Right lobe of liver (tissue), 6 donors: ENCODE data around the gene SEBOX. TPM values are rescaled to one million over a fixed set of nuclear protein-coding genes. Genes with fewer than 3 reads are reported as not detected.

Experiments
- ATAC-seq, 4 donors: fragments of 200-7000 bp; cut with Tn5 transposase; one replicate each; pipeline ENCODE4 v1.9.1; 2020; ENCODE audit warnings: mild to moderate bottlenecking in 4 of 4, moderate library complexity in 4 of 4
- DNase-seq, 3 donors: peaks; one replicate each; pipeline ENCODE4 v3.0.0-alpha.2; 2020
- H3K27ac ChIP-seq, 3 donors: fragments of 200-600 bp; one replicate each; pipeline ENCODE4 v1.8.0; 2022
- H3K27me3 ChIP-seq, 2 donors: fragments of 200-600 bp; one replicate each; pipeline ENCODE4 v1.8.0; 2022
- H3K36me3 ChIP-seq, 4 donors: fragments of 200-600 bp; sonication (generic) in 1 of 4; one replicate each; pipeline versions ENCODE4 v1.5.1 to v1.8.0; 2017 to 2022; ENCODE audit warnings: control low read depth in 1 of 4
- H3K4me1 ChIP-seq, 4 donors: fragments of 200-600 bp; sonication (generic) in 1 of 4; one replicate each; pipeline versions ENCODE4 v1.5.1 to v1.8.0; 2017 to 2022; ENCODE audit warnings: control low read depth in 1 of 4
- H3K4me3 ChIP-seq, 3 donors: fragments of 200-600 bp; one replicate each; pipeline ENCODE4 v1.8.0; 2022
- H3K9me3 ChIP-seq, 4 donors: fragments of 200-600 bp; sonication (generic) in 1 of 4; one replicate each; pipeline versions ENCODE4 v1.5.1 to v1.8.0; 2017 to 2022; ENCODE audit warnings: control low read depth in 1 of 4
- POLR2A ChIP-seq: fragments of 450-650 bp; IDR thresholded peaks from one replicate; pipeline ENCODE4 v1.6.1; 2017; ENCODE audit warnings: antibody characterized with exemption, mild to moderate bottlenecking
- WGBS: methylation state at CpG from one replicate; pipeline ENCODE4 v1.1.6; 2018; ENCODE audit warnings: low coverage, low lambda C conversion rate; ENCODE audit not compliant: insufficient coverage; ENCODE audit errors: missing lambda C conversion rate; 5-methylcytosine and 5-hydroxymethylcytosine counted together
- intact Hi-C, 2 donors: fragments of 100-400 bp; cut with DNase I; formaldehyde crosslinking; loops; one replicate each; pipeline versions ENCODE4 v1.11.2 to v1.14.1; 2022
- total RNA-seq, 6 experiments: library from RNA; depleted of rRNA in 2 of 6; stranded (reverse); fragments of >200 nt in 2 of 6; fragmentation: NEBNext Ultra II Directional in 3 of 6; extraction: Animal tissue kit (Norgen Biotek cat#: 25700) in 3 of 6; gene quantifications; one replicate each; pipeline versions ENCODE4 v1.1.0 to v1.2.4, GENCODE V29; 2016 to 2023
- TF ChIP-seq, protein P1 (sequence below), 4 donors: fragments of 200-600 bp in 3 of 4; fragments of 450-650 bp in 1 of 4; IDR thresholded peaks; one replicate each; pipeline versions ENCODE4 v1.5.1 to v1.8.0; 2016 to 2022; ENCODE audit warnings: antibody characterized with exemption in 4 of 4, mild to moderate bottlenecking in 2 of 4
- donor health status: DM: no; HTN: yes; CAD: no.
- donor health status: DM: no; HTN: no; CAD: no.
- donor health status: DM: no; HTN: no; CAD: no.
- donor health status: DM: no; HTN: yes; CAD: no.
- donor health status: DM: no; HTN: yes; CAD: no.

Gene SEBOX
- total RNA-seq, 6 experiments from 2014 or later: not detected

DNA sequence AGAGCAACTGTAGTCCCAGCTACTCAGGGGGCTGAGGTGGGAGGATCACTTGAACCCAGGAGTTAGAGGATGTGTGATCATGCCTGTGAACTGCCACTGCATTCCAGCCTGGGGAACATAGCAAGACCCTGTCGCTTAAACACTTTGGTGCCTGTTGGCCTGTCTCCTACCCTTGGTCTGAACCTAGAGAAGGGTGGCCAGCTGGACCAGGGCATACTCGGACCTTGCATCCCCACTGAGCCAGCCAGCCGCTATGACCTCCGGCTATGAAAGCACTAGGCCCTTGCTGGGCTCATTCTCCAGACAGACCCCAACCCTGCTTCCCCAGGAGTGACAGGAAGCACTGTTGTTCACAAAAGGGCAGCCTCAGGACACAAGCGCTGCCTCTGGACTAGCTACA, 34.3 kb downstream of the SEBOX start:
- intact Hi-C loops: no loop called here
- DNase-seq: peak in 1 of 3 donors; percentile 34
- Histone ChIP-seq H3K27me3 (no peaks in the 10 kb centered on the region), H3K4me3 (no peak overlapping the region), H3K4me1 (peaks cover 0 to 18% (median 2%) of the 10 kb centered on the region in 4 donors), H3K27ac (no peak overlapping the region), H3K9me3 (no peaks in the 10 kb centered on the region), H3K36me3 (peaks cover 0 to 57% (median 18%) of the 10 kb centered on the region in 4 donors)
- TF ChIP-seq, protein P1, sequence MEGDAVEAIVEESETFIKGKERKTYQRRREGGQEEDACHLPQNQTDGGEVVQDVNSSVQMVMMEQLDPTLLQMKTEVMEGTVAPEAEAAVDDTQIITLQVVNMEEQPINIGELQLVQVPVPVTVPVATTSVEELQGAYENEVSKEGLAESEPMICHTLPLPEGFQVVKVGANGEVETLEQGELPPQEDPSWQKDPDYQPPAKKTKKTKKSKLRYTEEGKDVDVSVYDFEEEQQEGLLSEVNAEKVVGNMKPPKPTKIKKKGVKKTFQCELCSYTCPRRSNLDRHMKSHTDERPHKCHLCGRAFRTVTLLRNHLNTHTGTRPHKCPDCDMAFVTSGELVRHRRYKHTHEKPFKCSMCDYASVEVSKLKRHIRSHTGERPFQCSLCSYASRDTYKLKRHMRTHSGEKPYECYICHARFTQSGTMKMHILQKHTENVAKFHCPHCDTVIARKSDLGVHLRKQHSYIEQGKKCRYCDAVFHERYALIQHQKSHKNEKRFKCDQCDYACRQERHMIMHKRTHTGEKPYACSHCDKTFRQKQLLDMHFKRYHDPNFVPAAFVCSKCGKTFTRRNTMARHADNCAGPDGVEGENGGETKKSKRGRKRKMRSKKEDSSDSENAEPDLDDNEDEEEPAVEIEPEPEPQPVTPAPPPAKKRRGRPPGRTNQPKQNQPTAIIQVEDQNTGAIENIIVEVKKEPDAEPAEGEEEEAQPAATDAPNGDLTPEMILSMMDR (IDR thresholded peaks at IDR 0.05): no peak
- no peak for TF ChIP-seq POLR2A
- no CpG with 5 or more reads among the region's 5 CpGs for WGBS
- no peak for ATAC-seq

- no peak overlapping the region for H3K4me3 ChIP-seq
- intact Hi-C loops: no loop called here
- H3K27ac ChIP-seq: no peak overlapping the region
- H3K4me1 ChIP-seq: peaks cover 0 to 32% (median 9%) of the 10 kb centered on the region in 4 donors
- peaks cover 0 to 58% (median 18%) of the 10 kb centered on the region in 4 donors for H3K36me3 ChIP-seq
- WGBS: 58% methylated on average over 4 of the region's 4 CpGs
- no peaks in the 10 kb centered on the region for H3K9me3 ChIP-seq
- TF ChIP-seq POLR2A: no peak
- TF ChIP-seq, protein P1 (IDR thresholded peaks at IDR 0.05): no peak
- ATAC-seq: no peak
- DNase-seq: peak in 1 of 3 donors; percentile 7
- H3K27me3 ChIP-seq: no peaks in the 10 kb centered on the region
Observed at GRCh38 chr17:28328325-28328724, 36.7 kb downstream of the SEBOX start.

GRCh38 chr17:28327709-28328108, 37.3 kb downstream of the SEBOX start:
- Histone ChIP-seq H3K9me3 (no peaks in the 10 kb centered on the region), H3K27ac (peak overlapping the region in 1 of 3 donors; percentile 3), H3K36me3 (peaks cover 0 to 58% (median 18%) of the 10 kb centered on the region in 4 donors), H3K27me3 (no peaks in the 10 kb centered on the region), H3K4me3 (no peak overlapping the region), H3K4me1 (peaks cover 0 to 38% (median 9%) of the 10 kb centered on the region in 4 donors)
- TF ChIP-seq POLR2A: no peak
- TF ChIP-seq, protein P1 (IDR thresholded peaks at IDR 0.05): no peak
- DNase-seq (no peak), ATAC-seq (no peak)
- WGBS: 73% methylated on average over 3 of the region's 3 CpGs
- intact Hi-C loops: no loop called here

DNA sequence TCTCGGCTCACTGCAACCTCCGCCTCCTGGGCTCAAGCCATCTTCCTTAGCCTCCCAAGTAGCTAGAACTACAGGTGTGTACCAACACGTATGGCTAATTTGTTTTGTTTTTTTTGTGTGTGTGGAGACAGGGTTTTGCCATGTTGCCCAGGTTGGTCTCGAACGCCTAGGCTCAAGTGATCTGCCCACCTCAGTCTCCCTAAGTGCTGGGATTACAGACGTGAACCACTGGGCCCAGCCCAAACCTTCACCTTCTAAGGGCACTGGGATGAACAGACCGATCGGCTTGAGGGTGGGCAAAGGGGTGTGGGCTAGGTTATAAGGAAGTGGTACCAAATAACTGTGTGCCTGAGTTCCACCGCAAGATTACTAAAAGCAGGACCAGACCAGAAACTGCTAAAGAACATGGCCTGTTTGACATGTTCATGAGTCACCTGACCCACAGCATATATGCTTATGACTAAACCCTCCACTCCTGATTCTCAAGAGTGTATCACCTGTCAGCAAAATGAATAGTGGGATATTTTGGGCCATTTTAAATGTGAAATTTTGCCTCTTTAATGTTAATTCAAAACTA, 37.9 kb downstream of the SEBOX start:
- ATAC-seq (no peak), DNase-seq (peak in 1 of 3 donors; percentile 23)
- H3K9me3 ChIP-seq: no peaks in the 10 kb centered on the region
- 78% methylated on average over 4 of the region's 9 CpGs for WGBS
- intact Hi-C loops: no loop called here
- H3K4me1 ChIP-seq: peaks cover 0 to 40% (median 9%) of the 10 kb centered on the region in 4 donors
- H3K27me3 ChIP-seq: no peaks in the 10 kb centered on the region
- TF ChIP-seq POLR2A: no peak
- TF ChIP-seq, protein P1 (IDR thresholded peaks at IDR 0.05): no peak
- H3K27ac ChIP-seq: no peak overlapping the region
- H3K36me3 ChIP-seq: peaks cover 0 to 58% (median 18%) of the 10 kb centered on the region in 4 donors
- no peak overlapping the region for H3K4me3 ChIP-seq
